ENCODE measurements around the gene SEC16A. TPM values are rescaled to one million over a fixed set of nuclear protein-coding genes. Genes with fewer than 3 reads are reported as not detected.

The SEC16A gene
- total and polyA plus RNA-seq, 2 experiments from 2014 or later, result 42.0 to 42.7 TPM

DNA sequence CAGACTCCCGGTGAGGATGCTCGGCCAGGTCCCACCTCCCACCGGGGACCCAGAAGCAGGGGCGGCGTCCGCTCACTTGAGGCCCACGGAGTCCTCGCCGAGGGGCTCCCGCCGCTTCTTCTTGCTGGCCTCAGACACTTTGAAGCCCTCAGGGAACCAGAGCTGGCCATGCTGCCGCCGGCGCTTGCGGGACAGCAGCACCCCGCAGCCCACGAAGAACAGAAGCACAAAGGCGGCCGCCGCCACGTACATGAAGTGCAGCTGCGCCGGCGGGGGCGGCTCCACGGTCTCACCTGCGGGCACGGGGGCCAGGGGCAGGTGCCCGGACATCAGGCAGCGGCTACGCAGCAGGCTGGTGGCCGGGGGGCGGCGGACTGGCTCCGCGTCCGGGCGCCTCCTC lies 19.4 kb upstream of the SEC16A start:
- H2AFZ ChIP-seq, result no peak overlapping the region
- H3K27ac ChIP-seq, result no peak overlapping the region
- 95% methylated on average over 30 of the region's 38 CpGs for WGBS (ENCODE audit: low lambda C conversion rate, missing lambda C conversion rate)
- no peaks in the 10 kb centered on the region for H4K20me1 ChIP-seq (ENCODE audit: insufficient read depth, poor library complexity, severe bottlenecking)
- no peaks in the 10 kb centered on the region for H3K36me3 ChIP-seq (replicated peaks; ENCODE audit: insufficient read depth, low read depth)
- DNase-seq (ENCODE audit: low spot score), result no peak
- no peak overlapping the region for H3K4me2 ChIP-seq
- no peak overlapping the region for H3K4me3 ChIP-seq
- H3K9me2 ChIP-seq (replicated peaks; ENCODE audit: insufficient read depth), result no peaks in the 10 kb centered on the region
- no peaks in the 10 kb centered on the region for H3K79me2 ChIP-seq
- no peaks in the 10 kb centered on the region for H3K9me3 ChIP-seq (ENCODE audit: low read depth)
- H3K27me3 ChIP-seq, result no peaks in the 10 kb centered on the region
- no peaks in the 10 kb centered on the region for H3K4me1 ChIP-seq (ENCODE audit: insufficient read depth)
- TF ChIP-seq, protein P1, sequence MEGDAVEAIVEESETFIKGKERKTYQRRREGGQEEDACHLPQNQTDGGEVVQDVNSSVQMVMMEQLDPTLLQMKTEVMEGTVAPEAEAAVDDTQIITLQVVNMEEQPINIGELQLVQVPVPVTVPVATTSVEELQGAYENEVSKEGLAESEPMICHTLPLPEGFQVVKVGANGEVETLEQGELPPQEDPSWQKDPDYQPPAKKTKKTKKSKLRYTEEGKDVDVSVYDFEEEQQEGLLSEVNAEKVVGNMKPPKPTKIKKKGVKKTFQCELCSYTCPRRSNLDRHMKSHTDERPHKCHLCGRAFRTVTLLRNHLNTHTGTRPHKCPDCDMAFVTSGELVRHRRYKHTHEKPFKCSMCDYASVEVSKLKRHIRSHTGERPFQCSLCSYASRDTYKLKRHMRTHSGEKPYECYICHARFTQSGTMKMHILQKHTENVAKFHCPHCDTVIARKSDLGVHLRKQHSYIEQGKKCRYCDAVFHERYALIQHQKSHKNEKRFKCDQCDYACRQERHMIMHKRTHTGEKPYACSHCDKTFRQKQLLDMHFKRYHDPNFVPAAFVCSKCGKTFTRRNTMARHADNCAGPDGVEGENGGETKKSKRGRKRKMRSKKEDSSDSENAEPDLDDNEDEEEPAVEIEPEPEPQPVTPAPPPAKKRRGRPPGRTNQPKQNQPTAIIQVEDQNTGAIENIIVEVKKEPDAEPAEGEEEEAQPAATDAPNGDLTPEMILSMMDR (IDR thresholded peaks at IDR 0.05; ENCODE audit: poor library complexity), result no peak
- TF ChIP-seq EZH2 (IDR thresholded peaks at IDR 0.05; ENCODE audit: borderline replicate concordance), result no peak
- no peak for TF ChIP-seq EZH2phosphoT487 (IDR thresholded peaks at IDR 0.05; ENCODE audit: low read depth, severe bottlenecking, unreplicated experiment)

DNA sequence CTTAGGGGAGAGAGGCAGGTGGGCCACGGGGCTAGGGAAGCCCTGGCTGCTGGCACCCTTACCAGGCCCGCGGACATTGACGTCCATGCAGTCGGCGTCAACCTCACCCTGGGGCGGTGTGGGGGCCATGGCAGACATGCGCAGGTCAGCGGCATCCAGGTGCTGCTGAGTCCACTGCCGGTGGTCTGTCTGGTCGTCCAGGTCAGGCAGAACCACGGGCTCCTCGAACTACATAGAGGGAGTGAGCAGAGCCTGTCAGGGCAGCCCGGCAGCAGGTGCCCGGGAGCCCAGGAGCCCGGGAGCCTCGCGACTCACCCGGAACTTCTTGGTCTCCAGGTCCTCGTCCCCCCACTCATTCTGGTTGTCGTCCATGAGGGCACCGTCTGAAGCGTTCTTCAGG lies 18.8 kb upstream of the SEC16A start:
- Histone ChIP-seq H4K20me1 (ENCODE audit: insufficient read depth, poor library complexity, severe bottlenecking) (no peaks in the 10 kb centered on the region), H3K27me3 (no peaks in the 10 kb centered on the region), H3K9me3 (ENCODE audit: low read depth) (no peaks in the 10 kb centered on the region), H3K4me2 (no peak overlapping the region), H3K27ac (no peak overlapping the region), H3K9me2 (replicated peaks; ENCODE audit: insufficient read depth) (no peaks in the 10 kb centered on the region), H3K4me1 (ENCODE audit: insufficient read depth) (no peaks in the 10 kb centered on the region), H3K79me2 (no peaks in the 10 kb centered on the region), H3K36me3 (replicated peaks; ENCODE audit: insufficient read depth, low read depth) (no peaks in the 10 kb centered on the region), H3K4me3 (no peak overlapping the region), H2AFZ (no peak overlapping the region)
- WGBS (ENCODE audit: low lambda C conversion rate, missing lambda C conversion rate), result over 99% methylated on average over 20 of the region's 23 CpGs
- TF ChIP-seq EZH2 (IDR thresholded peaks at IDR 0.05; ENCODE audit: borderline replicate concordance), result no peak
- no peak for TF ChIP-seq EZH2phosphoT487 (IDR thresholded peaks at IDR 0.05; ENCODE audit: low read depth, severe bottlenecking, unreplicated experiment)
- TF ChIP-seq, protein P1 (IDR thresholded peaks at IDR 0.05; ENCODE audit: poor library complexity), result no peak
- no peak for DNase-seq (ENCODE audit: low spot score)

DNA sequence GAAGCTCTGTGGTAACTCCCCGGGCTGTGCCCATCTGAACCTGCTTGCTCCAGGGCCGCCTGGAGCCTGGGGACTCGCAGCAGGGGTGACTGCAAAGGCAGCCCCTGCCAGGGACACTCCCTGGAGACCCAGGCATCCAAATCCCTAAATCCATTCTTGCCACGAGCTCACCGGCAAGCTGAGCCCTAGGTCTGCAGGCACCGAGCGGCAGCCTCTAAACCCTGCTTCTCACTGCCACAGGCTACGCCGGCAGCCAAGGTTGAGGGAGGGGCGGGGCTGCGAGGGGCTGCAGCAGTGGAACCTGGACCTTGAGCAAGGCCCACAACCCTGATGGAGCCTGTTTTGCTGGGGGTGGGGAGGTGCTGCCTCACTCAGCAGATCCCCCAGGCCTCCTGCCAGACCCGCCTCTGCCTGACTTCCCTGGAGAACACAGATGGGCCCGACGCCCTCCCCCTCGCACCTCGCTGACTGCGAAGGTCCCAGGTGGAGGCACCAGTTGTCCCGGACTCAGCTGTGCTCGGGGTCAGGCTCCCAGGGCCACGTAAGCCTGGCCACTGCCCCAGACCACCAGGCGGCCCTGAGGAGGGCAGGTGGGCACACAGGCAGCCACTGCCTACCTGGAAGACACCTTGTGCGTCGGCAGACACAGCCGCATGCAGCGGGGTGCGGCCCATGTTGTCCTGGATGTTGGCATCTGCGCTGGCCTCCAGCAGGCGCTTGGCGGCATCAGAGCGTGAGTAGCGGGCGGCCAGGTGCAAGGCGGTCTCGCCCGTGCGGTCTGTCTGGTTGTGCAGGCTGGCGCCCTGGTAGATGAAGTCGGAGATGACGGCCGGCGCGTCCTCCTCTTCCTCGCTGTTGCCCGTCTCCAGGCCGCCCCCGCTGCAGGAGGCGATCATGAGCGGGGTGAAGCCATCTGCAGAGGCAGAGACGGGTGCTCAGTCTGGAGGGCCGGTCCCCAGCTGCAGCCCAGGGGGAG lies 17.4 kb upstream of the SEC16A start:
- no peaks in the 10 kb centered on the region for H3K27me3 ChIP-seq
- no peak overlapping the region for H3K27ac ChIP-seq
- no peaks in the 10 kb centered on the region for H3K79me2 ChIP-seq
- H3K36me3 ChIP-seq (replicated peaks; ENCODE audit: insufficient read depth, low read depth), result no peaks in the 10 kb centered on the region
- H4K20me1 ChIP-seq (ENCODE audit: insufficient read depth, poor library complexity, severe bottlenecking), result no peaks in the 10 kb centered on the region
- TF ChIP-seq EZH2 (IDR thresholded peaks at IDR 0.05; ENCODE audit: borderline replicate concordance) (no peak), EZH2phosphoT487 (IDR thresholded peaks at IDR 0.05; ENCODE audit: low read depth, severe bottlenecking, unreplicated experiment) (no peak)
- TF ChIP-seq, protein P1 (IDR thresholded peaks at IDR 0.05; ENCODE audit: poor library complexity), result no peak
- no peak overlapping the region for H2AFZ ChIP-seq
- H3K4me2 ChIP-seq, result no peak overlapping the region
- 97% methylated on average over 47 of the region's 50 CpGs for WGBS (ENCODE audit: low lambda C conversion rate, missing lambda C conversion rate)
- no peaks in the 10 kb centered on the region for H3K4me1 ChIP-seq (ENCODE audit: insufficient read depth)
- H3K4me3 ChIP-seq, result no peak overlapping the region
- H3K9me2 ChIP-seq (replicated peaks; ENCODE audit: insufficient read depth), result no peaks in the 10 kb centered on the region
- H3K9me3 ChIP-seq (ENCODE audit: low read depth), result no peaks in the 10 kb centered on the region
- DNase-seq (ENCODE audit: low spot score), result no peak
